ENCODE results near the gene NEU1.
A peak's percentile ranks its signal among the peaks of the same experiment; 100 is the strongest.
"Not testable (repeated sequence)": the region's sequence is repeated elsewhere in the genome, so short reads cannot be mapped to it uniquely, and the experiment has no call there.

Gene NEU1

GRCh38 chr6:31817929-31818511 is 44.6 kb downstream of the NEU1 start:
- not testable (repeated sequence) for DNase-seq (ENCODE audit: low spot score)

GRCh38 chr6:31817133-31817928 is 45.3 kb downstream of the NEU1 start:
- DNase-seq (ENCODE audit: low spot score) = peak; percentile 53

GRCh38 chr6:31815025-31815838 is 47.4 kb downstream of the NEU1 start, which contains the start of the genes HSPA1A and HSPA1L:
TSS of gene HSPA1A (plus strand) at chr6:31815543. CDS start at chr6:31815757, 214 bp downstream.
TSS of gene HSPA1L (minus strand) at chr6:31815283. CDS start at chr6:31811972, 3,311 bp downstream.
- DNase-seq (ENCODE audit: low spot score) = peak; percentile 80

GRCh38 chr6:31814677-31815024 is 48.0 kb downstream of the NEU1 start:
- peak; percentile 73 for DNase-seq (ENCODE audit: low spot score)

GRCh38 chr6:31813465-31813849 is 49.2 kb downstream of the NEU1 start:
- no peak for DNase-seq (ENCODE audit: low spot score)

- no peak for DNase-seq (ENCODE audit: low spot score)
Observed at GRCh38 chr6:31811645-31812044, 51.0 kb downstream of the NEU1 start.

- DNase-seq (ENCODE audit: low spot score) = not testable (repeated sequence)
Observed at GRCh38 chr6:31808599-31808998, 54.0 kb downstream of the NEU1 start.

All from CD4-positive, alpha-beta T cell treated with Interleukin-15 for 4 hours (primary cell).